K562 (cell line): ENCODE measurements around the gene AMN1. TPM values are rescaled to one million over a fixed set of nuclear protein-coding genes. Genes with fewer than 3 reads are reported as not detected.

Experiments
- BRF1 ChIP-seq: IDR thresholded peaks from 3 replicates; pipeline ENCODE4 v1.6.1; 2011; ENCODE audit warnings: borderline replicate concordance, mild to moderate bottlenecking; ENCODE audit not compliant: insufficient read length; ENCODE audit errors: extremely low read depth
- ETS2 ChIP-seq: IDR thresholded peaks from 2 replicates; pipeline ENCODE4 v1.6.1; 2016; ENCODE audit warnings: borderline replicate concordance, missing genetic modification characterization, mild to moderate bottlenecking, moderate library complexity, missing compliant biosample characterization; ENCODE audit not compliant: poor library complexity, severe bottlenecking
- HEY1 ChIP-seq: fragments of 250-450 bp; sonication (Bioruptor Pico); IDR thresholded peaks from 2 replicates; pipeline ENCODE4 v1.5.0; 2020; ENCODE audit warnings: mild to moderate bottlenecking, moderate library complexity, borderline replicate concordance
- LARP7 ChIP-seq: fragments of 450-650 bp; IDR thresholded peaks from 2 replicates; pipeline ENCODE4 v1.6.1; 2016
- MYC ChIP-seq, 2 experiments: fragments of 250-450 bp in 1 of 2; sonication (Bioruptor Pico) in 1 of 2; IDR thresholded peaks; 2 replicates each; pipeline versions ENCODE4 v1.5.1 to v1.6.1; 2012 to 2021; ENCODE audit warnings: low read depth in 2 of 2, borderline replicate concordance in 1 of 2, improper control_type of control experiment in 1 of 2, low read length in 1 of 2, mild to moderate bottlenecking in 1 of 2, moderate library complexity in 1 of 2
- PHB ChIP-seq: fragments of 250-450 bp; sonication (Bioruptor Pico); IDR thresholded peaks from 2 replicates; pipeline ENCODE4 v1.5.0; 2021
- SMARCC2 ChIP-seq: fragments of 450-650 bp; IDR thresholded peaks from 2 replicates; pipeline ENCODE4 v1.6.1; 2017; ENCODE audit warnings: antibody characterized with exemption, moderate library complexity, mild to moderate bottlenecking, low read depth
- TAL1 ChIP-seq: fragments of 450-650 bp; IDR thresholded peaks from 2 replicates; pipeline ENCODE4 v1.6.1; 2016; ENCODE audit warnings: mild to moderate bottlenecking
- ZNF79 ChIP-seq: fragments of 250-450 bp; sonication (Bioruptor Pico); IDR thresholded peaks from 2 replicates; pipeline ENCODE4 v1.4.0; 2020; ENCODE audit warnings: low read depth, mild to moderate bottlenecking, moderate library complexity
- polyA plus RNA-seq, 8 experiments: library from polyadenylated mRNA; depleted of rRNA in 4 of 8; stranded (reverse) in 5 of 8; unstranded in 3 of 8; fragments of >200 nt; fragmentation: Nextera tagmentation in 2 of 8; fragmentation: Illumina TruSeq in 1 of 8; extraction: Ambion mirVana in 2 of 8; extraction: Trizol in 1 of 8; gene quantifications; 2 replicates each; pipeline versions ENCODE4 v1.2.1 to v1.2.3, GENCODE V29; 2011 to 2014; ENCODE audit warnings: inconsistent platforms in 1 of 8, missing spikeins in 1 of 8
- total RNA-seq, 7 experiments: library from RNA; depleted of rRNA in 6 of 7; stranded (reverse); fragments of >200 nt in 6 of 7; fragmentation: Illumina TruSeq in 2 of 7; extraction: Trizol in 2 of 7; gene quantifications; 2 replicates each; pipeline versions ENCODE4 v1.2.1 to v1.2.3, GENCODE V29; 2011 to 2021; ENCODE audit warnings: low replicate concordance in 1 of 7
- TF ChIP-seq, protein P1 (sequence below): sonication (generic); formaldehyde crosslinking; IDR thresholded peaks from 2 replicates; pipeline ENCODE4 v1.8.1; 2023; ENCODE audit warnings: mild to moderate bottlenecking, missing genetic modification reagents
- TF ChIP-seq, protein P2 (sequence below): fragments of 450-650 bp; conservative IDR thresholded peaks from 2 replicates; pipeline ENCODE4 v1.6.1; 2016; ENCODE audit warnings: missing genetic modification characterization, low read depth, mild to moderate bottlenecking, control low read depth, missing compliant biosample characterization
- TF ChIP-seq, protein P3 (sequence below), 2 experiments: fragments of 450-650 bp; IDR thresholded peaks; 2 replicates each; pipeline ENCODE4 v1.6.1; 2018; ENCODE audit warnings: mild to moderate bottlenecking in 2 of 2, low read depth in 1 of 2; ENCODE audit not compliant: partially characterized antibody in 2 of 2
- TF ChIP-seq, protein P4 (sequence below): fragments of 250-450 bp; sonication (Bioruptor Pico); IDR thresholded peaks from 2 replicates; pipeline ENCODE4 v1.4.0; 2020

Gene AMN1
- total and polyA plus RNA-seq, 9 of the 15 experiments (the other 6 are each of a cell fraction or from before 2014, with no cell fraction given), result 5.2 to 27.6 (median 13.0) TPM

DNA sequence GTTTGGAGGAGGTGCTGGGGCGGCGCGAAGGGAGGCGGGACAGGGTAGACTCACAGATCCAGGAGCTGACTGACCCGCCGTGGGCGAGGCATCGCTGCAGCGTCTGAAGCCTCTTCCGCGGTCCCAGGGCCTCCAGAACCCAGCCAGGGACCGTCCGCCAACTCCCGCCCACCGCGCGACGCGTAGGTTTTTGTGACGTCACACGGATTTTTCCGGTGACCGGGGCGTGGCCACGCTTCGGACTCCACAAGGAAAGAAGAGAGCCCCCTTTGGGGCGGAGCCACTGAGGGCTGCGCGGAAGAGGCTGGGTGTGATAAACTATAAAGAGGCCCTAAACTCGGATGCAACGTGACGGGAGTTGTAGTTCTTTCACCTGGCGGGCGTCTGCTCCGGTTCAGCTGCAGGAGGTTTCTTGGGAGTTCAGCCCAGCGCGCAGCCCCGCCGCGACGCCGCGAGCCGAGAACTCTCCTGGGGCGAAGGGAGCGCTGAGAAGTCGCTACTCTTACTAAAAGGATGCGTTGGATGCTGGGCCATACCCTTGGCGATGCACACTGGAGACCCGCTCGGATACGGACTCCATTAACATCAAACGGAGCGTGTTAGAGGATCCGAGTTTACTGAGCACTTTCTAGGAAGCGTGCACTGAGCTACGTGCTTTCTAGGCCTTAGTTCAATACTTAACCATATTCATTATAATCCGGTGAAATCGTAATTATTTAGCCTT, at the start of gene AMN1 (continued):
- TF ChIP-seq MYC (IDR thresholded peaks at IDR 0.05; ENCODE audit: low read depth, low read length) (peak; percentile 64; the same call in 1 of the 2 replicates), MYC (CRISPR knock-in tag; IDR thresholded peaks at IDR 0.05; ENCODE audit: borderline replicate concordance, low read depth) (peak; percentile 25; the same call in 1 of the 2 replicates), HEY1 (CRISPR knock-in tag) (no peak), PHB (CRISPR knock-in tag) (no peak), ZNF79 (CRISPR knock-in tag) (no peak), TAL1 (no peak), ETS2 (tag) (no peak), BRF1 (no peak), LARP7 (0 out of 2 replicates have a peak, but pooled peaks have one; percentile 37), SMARCC2 (no peak)
- TF ChIP-seq, protein P1, sequence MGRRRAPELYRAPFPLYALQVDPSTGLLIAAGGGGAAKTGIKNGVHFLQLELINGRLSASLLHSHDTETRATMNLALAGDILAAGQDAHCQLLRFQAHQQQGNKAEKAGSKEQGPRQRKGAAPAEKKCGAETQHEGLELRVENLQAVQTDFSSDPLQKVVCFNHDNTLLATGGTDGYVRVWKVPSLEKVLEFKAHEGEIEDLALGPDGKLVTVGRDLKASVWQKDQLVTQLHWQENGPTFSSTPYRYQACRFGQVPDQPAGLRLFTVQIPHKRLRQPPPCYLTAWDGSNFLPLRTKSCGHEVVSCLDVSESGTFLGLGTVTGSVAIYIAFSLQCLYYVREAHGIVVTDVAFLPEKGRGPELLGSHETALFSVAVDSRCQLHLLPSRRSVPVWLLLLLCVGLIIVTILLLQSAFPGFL (CRISPR knock-in tag), result 0 out of 2 replicates have a peak, but pooled peaks have one; percentile 80
- TF ChIP-seq, protein P2, sequence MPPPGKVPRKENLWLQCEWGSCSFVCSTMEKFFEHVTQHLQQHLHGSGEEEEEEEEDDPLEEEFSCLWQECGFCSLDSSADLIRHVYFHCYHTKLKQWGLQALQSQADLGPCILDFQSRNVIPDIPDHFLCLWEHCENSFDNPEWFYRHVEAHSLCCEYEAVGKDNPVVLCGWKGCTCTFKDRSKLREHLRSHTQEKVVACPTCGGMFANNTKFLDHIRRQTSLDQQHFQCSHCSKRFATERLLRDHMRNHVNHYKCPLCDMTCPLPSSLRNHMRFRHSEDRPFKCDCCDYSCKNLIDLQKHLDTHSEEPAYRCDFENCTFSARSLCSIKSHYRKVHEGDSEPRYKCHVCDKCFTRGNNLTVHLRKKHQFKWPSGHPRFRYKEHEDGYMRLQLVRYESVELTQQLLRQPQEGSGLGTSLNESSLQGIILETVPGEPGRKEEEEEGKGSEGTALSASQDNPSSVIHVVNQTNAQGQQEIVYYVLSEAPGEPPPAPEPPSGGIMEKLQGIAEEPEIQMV, result no peak
- TF ChIP-seq, protein P3, sequence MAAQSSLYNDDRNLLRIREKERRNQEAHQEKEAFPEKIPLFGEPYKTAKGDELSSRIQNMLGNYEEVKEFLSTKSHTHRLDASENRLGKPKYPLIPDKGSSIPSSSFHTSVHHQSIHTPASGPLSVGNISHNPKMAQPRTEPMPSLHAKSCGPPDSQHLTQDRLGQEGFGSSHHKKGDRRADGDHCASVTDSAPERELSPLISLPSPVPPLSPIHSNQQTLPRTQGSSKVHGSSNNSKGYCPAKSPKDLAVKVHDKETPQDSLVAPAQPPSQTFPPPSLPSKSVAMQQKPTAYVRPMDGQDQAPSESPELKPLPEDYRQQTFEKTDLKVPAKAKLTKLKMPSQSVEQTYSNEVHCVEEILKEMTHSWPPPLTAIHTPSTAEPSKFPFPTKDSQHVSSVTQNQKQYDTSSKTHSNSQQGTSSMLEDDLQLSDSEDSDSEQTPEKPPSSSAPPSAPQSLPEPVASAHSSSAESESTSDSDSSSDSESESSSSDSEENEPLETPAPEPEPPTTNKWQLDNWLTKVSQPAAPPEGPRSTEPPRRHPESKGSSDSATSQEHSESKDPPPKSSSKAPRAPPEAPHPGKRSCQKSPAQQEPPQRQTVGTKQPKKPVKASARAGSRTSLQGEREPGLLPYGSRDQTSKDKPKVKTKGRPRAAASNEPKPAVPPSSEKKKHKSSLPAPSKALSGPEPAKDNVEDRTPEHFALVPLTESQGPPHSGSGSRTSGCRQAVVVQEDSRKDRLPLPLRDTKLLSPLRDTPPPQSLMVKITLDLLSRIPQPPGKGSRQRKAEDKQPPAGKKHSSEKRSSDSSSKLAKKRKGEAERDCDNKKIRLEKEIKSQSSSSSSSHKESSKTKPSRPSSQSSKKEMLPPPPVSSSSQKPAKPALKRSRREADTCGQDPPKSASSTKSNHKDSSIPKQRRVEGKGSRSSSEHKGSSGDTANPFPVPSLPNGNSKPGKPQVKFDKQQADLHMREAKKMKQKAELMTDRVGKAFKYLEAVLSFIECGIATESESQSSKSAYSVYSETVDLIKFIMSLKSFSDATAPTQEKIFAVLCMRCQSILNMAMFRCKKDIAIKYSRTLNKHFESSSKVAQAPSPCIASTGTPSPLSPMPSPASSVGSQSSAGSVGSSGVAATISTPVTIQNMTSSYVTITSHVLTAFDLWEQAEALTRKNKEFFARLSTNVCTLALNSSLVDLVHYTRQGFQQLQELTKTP (IDR thresholded peaks at IDR 0.05; ENCODE audit: low read depth in 1 of 2, partially characterized antibody in 2 of 2), result peak in 1 of 2 experiments; percentile 90
- TF ChIP-seq, protein P4, sequence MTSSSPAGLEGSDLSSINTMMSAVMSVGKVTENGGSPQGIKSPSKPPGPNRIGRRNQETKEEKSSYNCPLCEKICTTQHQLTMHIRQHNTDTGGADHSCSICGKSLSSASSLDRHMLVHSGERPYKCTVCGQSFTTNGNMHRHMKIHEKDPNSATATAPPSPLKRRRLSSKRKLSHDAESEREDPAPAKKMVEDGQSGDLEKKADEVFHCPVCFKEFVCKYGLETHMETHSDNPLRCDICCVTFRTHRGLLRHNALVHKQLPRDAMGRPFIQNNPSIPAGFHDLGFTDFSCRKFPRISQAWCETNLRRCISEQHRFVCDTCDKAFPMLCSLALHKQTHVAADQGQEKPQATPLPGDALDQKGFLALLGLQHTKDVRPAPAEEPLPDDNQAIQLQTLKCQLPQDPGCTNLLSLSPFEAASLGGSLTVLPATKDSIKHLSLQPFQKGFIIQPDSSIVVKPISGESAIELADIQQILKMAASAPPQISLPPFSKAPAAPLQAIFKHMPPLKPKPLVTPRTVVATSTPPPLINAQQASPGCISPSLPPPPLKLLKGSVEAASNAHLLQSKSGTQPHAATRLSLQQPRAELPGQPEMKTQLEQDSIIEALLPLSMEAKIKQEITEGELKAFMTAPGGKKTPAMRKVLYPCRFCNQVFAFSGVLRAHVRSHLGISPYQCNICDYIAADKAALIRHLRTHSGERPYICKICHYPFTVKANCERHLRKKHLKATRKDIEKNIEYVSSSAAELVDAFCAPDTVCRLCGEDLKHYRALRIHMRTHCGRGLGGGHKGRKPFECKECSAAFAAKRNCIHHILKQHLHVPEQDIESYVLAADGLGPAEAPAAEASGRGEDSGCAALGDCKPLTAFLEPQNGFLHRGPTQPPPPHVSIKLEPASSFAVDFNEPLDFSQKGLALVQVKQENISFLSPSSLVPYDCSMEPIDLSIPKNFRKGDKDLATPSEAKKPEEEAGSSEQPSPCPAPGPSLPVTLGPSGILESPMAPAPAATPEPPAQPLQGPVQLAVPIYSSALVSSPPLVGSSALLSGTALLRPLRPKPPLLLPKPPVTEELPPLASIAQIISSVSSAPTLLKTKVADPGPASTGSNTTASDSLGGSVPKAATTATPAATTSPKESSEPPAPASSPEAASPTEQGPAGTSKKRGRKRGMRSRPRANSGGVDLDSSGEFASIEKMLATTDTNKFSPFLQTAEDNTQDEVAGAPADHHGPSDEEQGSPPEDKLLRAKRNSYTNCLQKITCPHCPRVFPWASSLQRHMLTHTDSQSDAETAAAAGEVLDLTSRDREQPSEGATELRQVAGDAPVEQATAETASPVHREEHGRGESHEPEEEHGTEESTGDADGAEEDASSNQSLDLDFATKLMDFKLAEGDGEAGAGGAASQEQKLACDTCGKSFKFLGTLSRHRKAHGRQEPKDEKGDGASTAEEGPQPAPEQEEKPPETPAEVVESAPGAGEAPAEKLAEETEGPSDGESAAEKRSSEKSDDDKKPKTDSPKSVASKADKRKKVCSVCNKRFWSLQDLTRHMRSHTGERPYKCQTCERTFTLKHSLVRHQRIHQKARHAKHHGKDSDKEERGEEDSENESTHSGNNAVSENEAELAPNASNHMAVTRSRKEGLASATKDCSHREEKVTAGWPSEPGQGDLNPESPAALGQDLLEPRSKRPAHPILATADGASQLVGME, result no peak
